ENCODE measurements around the gene BZW2.

Gene BZW2

GRCh38 chr7:16740623-16740953 is 94.6 kb downstream of the BZW2 start:
- Histone ChIP-seq H3K4me3 (no peak overlapping the region), H3K27ac (peak overlapping the region in 3 of 21 experiments; percentile 5 to 39 (median 31))

GRCh38 chr7:16740996-16741395 is 95.0 kb downstream of the BZW2 start:
- peak overlapping the region in 4 of 21 experiments; percentile 5 to 39 (median 34) for H3K27ac ChIP-seq
- H3K4me3 ChIP-seq: no peak overlapping the region

DNA sequence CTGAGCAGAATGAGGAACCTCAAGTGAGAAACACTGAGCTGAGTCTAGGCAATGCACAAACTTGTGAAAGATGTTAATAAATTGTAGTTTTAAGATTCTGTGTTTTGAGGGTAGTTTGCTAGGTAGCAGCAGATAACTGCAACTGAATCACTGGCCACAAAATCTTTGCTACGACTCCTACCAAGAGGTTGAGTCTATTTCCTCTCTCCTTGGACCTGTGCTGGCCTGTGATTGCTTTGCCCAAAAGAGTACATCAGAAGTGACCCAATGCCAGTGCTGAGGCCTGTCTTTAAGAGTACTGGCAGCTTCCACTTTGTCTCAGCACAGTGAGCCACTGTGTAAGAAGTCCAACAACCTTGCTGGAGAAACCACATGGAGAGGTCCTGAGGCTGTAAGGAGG is 95.7 kb downstream of the BZW2 start:
- Histone ChIP-seq H3K4me3 (no peak overlapping the region), H3K27ac (peak overlapping the region in 2 of 21 experiments; percentile 31 to 38)

DNA sequence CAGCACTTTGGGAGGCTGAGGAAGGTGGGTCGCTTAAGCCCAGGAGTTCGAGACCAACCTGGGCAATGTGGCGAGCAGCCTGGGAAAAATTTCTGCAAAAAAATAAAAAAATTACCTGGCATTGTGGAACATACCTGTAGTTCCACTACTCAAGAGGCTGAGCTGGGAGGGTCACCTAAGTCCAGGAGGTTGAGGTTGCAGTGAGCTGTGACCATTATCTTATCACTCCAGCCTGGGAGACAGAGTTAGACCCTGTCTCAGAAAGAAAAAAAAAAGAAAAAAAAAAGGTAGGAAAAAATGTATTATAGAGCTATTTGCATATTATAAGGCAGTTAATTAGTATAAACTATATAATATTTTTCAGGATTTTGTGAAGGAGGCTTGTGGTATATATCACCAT is 96.6 kb downstream of the BZW2 start:
- Histone ChIP-seq H3K4me3 (no peak overlapping the region), H3K27ac (no peak overlapping the region)

DNA sequence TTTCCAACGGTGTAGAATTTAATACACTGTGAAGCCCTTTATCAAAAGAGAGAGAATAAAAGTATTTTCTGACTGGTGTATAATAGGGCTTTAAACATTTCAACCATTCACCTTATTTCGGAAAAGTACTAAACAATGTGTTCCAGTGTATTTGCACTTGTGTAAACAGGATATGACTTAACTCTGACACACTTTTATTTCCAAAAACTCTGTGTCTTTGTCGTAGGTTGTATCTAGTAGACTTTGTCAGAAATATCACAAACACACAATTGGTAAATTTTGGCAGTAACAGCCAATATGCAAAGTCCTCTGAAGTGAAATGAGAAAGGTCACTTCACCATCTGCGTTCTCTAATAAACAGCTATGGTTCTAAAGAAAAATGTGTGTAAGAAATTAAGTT is 97.3 kb downstream of the BZW2 start:
- Histone ChIP-seq H3K4me3 (no peak overlapping the region), H3K27ac (no peak overlapping the region)

- H3K4me3 ChIP-seq: no peak overlapping the region
- H3K27ac ChIP-seq: no peak overlapping the region
Measured at GRCh38 chr7:16744518-16745250, 98.7 kb downstream of the BZW2 start.

DNA sequence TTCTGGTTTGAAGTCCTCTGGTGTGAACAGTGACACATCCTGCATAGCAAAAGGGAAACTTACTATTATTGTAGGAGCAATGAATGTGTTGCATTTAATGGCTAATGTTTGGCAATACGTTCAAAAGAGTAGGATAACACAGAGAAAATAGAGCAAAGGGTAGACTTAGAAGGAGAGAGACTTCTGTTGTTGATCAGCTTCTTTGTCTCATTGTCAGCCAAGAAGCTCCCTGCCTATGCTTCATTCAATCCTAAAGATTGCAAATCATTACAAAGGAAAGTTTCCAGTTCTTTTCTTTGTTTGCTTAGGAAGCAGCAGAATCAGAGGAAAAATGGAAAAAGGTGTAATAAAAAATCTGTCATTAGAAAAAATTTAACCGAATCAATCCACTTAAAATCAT is 99.7 kb downstream of the BZW2 start:
- Histone ChIP-seq H3K4me3 (no peak overlapping the region), H3K27ac (no peak overlapping the region)

GRCh38 chr7:16747102-16747501 is 101.1 kb downstream of the BZW2 start:
- Histone ChIP-seq H3K27ac (peak overlapping the region in 1 of 21 experiments; percentile 26), H3K4me3 (no peak overlapping the region)

DNA sequence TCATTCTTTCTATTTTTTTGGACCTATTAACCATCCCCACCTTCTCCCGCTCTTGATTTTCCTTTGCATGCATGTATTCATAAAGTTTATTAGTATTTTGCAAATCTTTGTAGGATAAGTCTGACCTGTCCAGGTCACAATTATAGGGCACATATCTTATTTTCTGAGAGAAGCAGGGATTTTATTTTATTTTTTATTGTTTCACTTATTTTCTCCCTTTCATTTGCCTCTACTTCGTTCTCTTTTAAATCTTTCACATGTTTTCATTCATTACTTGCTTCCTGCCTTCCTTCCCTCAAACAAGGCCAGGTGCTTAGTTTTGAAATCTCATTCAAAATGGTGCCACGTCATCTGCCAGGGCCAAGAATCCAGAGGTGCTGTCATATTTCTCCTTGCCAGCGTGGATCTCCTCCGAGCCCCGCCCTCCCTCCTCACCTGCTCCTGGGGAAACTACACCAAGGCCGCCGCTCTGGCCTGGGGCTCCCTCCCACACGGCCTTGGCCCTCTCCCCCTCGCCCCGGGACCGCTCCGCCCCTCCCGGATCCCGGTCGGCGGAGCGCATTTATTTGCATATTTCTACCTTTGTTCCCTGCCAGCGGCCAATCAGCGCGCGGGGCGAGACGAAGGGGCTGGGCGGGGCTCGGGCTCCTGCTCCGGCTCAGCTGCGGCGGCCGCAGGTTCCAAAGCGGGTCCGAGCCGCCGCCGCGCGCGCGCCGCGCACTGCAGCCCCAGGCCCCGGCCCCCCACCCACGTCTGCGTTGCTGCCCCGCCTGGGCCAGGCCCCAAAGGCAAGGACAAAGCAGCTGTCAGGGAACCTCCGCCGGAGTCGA is 107.3 kb downstream of the BZW2 start, which contains the start of gene TSPAN13:
Gene TSPAN13 (plus strand): TSS at position 654 of the 830 bp plus-strand sequence. CDS start 213 bp downstream, outside the sequence.
- H3K4me3 ChIP-seq: peak within 1 kb of the TSS; percentile 57 to 68 (median 61)
- H3K27ac ChIP-seq: peak within 1 kb of the TSS in 18 of 21 experiments; percentile 11 to 63 (median 39)

DNA sequence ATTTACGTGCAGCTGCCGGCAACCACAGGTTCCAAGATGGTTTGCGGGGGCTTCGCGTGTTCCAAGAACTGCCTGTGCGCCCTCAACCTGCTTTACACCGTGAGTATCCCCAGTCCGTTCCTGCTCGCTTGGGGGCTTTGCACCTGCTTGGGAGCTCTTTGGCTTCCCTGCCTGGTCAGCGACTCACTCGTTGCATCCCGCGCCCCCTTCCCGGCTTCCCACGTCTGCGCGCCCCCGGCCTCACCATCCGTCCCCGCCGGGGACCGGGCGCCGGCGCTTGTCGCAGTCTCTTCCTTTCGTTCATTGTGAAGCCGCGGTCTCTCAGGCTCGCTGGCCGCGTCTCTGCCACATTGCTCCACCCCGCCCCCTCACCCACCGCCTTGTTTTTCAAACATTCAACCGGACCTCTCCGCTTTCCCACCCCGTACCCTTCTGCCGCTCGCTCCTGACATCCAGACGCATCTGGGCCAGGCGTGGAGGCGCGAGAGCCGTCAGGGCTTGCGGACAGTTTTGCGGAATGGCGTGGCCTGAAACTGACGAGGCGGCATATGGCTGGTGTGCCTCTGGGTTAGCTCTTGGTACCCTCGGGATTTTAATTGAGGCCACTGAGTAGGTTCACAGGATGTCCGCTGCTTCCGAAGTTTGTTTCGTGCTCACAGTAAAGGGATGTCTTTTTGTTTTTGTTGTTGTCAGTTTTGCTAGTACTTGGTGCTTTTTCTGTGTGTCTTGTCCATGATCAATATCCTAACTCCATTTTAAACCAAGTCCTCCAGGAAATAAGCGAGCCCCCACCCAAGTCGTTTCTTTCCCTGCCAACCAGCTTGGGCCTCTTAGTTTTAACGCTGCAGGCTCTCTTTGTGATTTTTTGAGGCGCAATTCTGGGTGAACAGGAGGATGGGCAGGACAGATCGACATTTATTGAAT is 108.2 kb downstream of the BZW2 start:
- Histone ChIP-seq H3K4me3 (peak overlapping the region; percentile 57 to 68 (median 61)), H3K27ac (peak overlapping the region in 18 of 21 experiments; percentile 11 to 63 (median 39))

- peak overlapping the region; percentile 57 to 68 (median 61) for H3K4me3 ChIP-seq
- H3K27ac ChIP-seq: peak overlapping the region in 6 of 21 experiments; percentile 26 to 63 (median 46)
Measured at GRCh38 chr7:16754856-16755317, 108.9 kb downstream of the BZW2 start.

GRCh38 chr7:16755397-16755796 is 109.4 kb downstream of the BZW2 start:
- H3K4me3 ChIP-seq: no peak overlapping the region
- peak overlapping the region in 2 of 21 experiments; percentile 26 to 41 for H3K27ac ChIP-seq
